Osteocyte (in vitro differentiated cells): ENCODE data around the gene LEKR1. TPM values are rescaled to one million over a fixed set of nuclear protein-coding genes. Genes with fewer than 3 reads are reported as not detected.

Experiments
- DNase-seq: peaks from one replicate; pipeline ENCODE4 v3.0.0; 2021; ENCODE audit warnings: mixed read lengths; ENCODE audit not compliant: unreplicated experiment; ENCODE audit errors: extremely low spot score
- H3K27ac Mint-ChIP-seq: one replicate; pipeline ENCODE4 v1.8.0; 2021; ENCODE audit warnings: mild to moderate bottlenecking, mixed read lengths; ENCODE audit not compliant: unreplicated experiment
- H3K27me3 Mint-ChIP-seq: one replicate; pipeline ENCODE4 v1.8.0; 2021; ENCODE audit warnings: mixed read lengths; ENCODE audit not compliant: unreplicated experiment
- H3K36me3 Mint-ChIP-seq: one replicate; pipeline ENCODE4 v1.8.0; 2021; ENCODE audit warnings: mixed read lengths; ENCODE audit not compliant: unreplicated experiment
- H3K4me1 Mint-ChIP-seq: one replicate; pipeline ENCODE4 v1.8.0; 2021; ENCODE audit warnings: mixed read lengths; ENCODE audit not compliant: unreplicated experiment
- H3K4me3 Mint-ChIP-seq: one replicate; pipeline ENCODE4 v1.8.0; 2021; ENCODE audit warnings: mild to moderate bottlenecking, moderate library complexity, mixed read lengths; ENCODE audit not compliant: unreplicated experiment
- H3K9me3 Mint-ChIP-seq: one replicate; pipeline ENCODE4 v1.8.0; 2021; ENCODE audit warnings: mixed read lengths; ENCODE audit not compliant: unreplicated experiment
- CTCF ChIP-seq: fragments of 200-600 bp; sonication (generic); IDR thresholded peaks from 2 replicates; pipeline ENCODE4 v1.5.0; 2021; ENCODE audit warnings: antibody characterized with exemption, mild to moderate bottlenecking, moderate library complexity
- total RNA-seq: library from RNA; stranded (reverse); gene quantifications from 2 replicates; pipeline ENCODE4 v1.2.1, GENCODE V29; 2021

Gene LEKR1
- total RNA-seq, 1 donor from 2014 or later: 1.0 TPM

- H3K4me1 Mint-ChIP-seq: peaks cover 15% of the 10 kb centered on the region
- no peak for DNase-seq
- H3K27ac Mint-ChIP-seq: no peak overlapping the region
- no peaks in the 10 kb centered on the region for H3K36me3 Mint-ChIP-seq
- no peak overlapping the region for H3K4me3 Mint-ChIP-seq
- no peak for TF ChIP-seq CTCF
- no peaks in the 10 kb centered on the region for H3K27me3 Mint-ChIP-seq
- no peaks in the 10 kb centered on the region for H3K9me3 Mint-ChIP-seq
Observed at GRCh38 chr3:157059661-157060060, 233.5 kb downstream of the LEKR1 start.

- peaks cover 23% of the 10 kb centered on the region for H3K4me1 Mint-ChIP-seq
- no peaks in the 10 kb centered on the region for H3K27me3 Mint-ChIP-seq
- no peak overlapping the region for H3K27ac Mint-ChIP-seq
- TF ChIP-seq CTCF: no peak
- H3K9me3 Mint-ChIP-seq: no peaks in the 10 kb centered on the region
- H3K36me3 Mint-ChIP-seq: no peaks in the 10 kb centered on the region
- H3K4me3 Mint-ChIP-seq: no peak overlapping the region
- DNase-seq: no peak
Observed at GRCh38 chr3:157061265-157061664, 235.1 kb downstream of the LEKR1 start.

GRCh38 chr3:157063469-157063868 lies 237.3 kb downstream of the LEKR1 start:
- no peak overlapping the region for H3K4me3 Mint-ChIP-seq
- H3K9me3 Mint-ChIP-seq: no peaks in the 10 kb centered on the region
- DNase-seq: no peak
- H3K36me3 Mint-ChIP-seq: no peaks in the 10 kb centered on the region
- H3K4me1 Mint-ChIP-seq: peaks cover 23% of the 10 kb centered on the region
- H3K27me3 Mint-ChIP-seq: no peaks in the 10 kb centered on the region
- no peak overlapping the region for H3K27ac Mint-ChIP-seq
- no peak for TF ChIP-seq CTCF

GRCh38 chr3:157063926-157064325 lies 237.8 kb downstream of the LEKR1 start:
- H3K4me1 Mint-ChIP-seq: peaks cover 23% of the 10 kb centered on the region
- no peak for DNase-seq
- H3K36me3 Mint-ChIP-seq: no peaks in the 10 kb centered on the region
- no peak overlapping the region for H3K4me3 Mint-ChIP-seq
- H3K27ac Mint-ChIP-seq: peak overlapping the region; percentile 28
- H3K27me3 Mint-ChIP-seq: no peaks in the 10 kb centered on the region
- TF ChIP-seq CTCF: no peak
- no peaks in the 10 kb centered on the region for H3K9me3 Mint-ChIP-seq

GRCh38 chr3:157064402-157064801 lies 238.2 kb downstream of the LEKR1 start:
- H3K9me3 Mint-ChIP-seq: no peaks in the 10 kb centered on the region
- H3K4me3 Mint-ChIP-seq: no peak overlapping the region
- no peaks in the 10 kb centered on the region for H3K36me3 Mint-ChIP-seq
- H3K4me1 Mint-ChIP-seq: peaks cover 23% of the 10 kb centered on the region
- H3K27ac Mint-ChIP-seq: peak overlapping the region; percentile 20
- H3K27me3 Mint-ChIP-seq: no peaks in the 10 kb centered on the region
- TF ChIP-seq CTCF: no peak
- DNase-seq: no peak
